Thyroid gland (tissue), 4 donors: ENCODE measurements around the gene TSKU. TPM values are rescaled to one million over a fixed set of nuclear protein-coding genes. Genes with fewer than 3 reads are reported as not detected.

Experiments used
- DNase-seq, 2 donors: peaks; one replicate each; pipeline ENCODE4 v3.0.0-alpha.2; 2019
- H3K27ac ChIP-seq, 3 donors: fragments of 200-600 bp; sonication (generic); 1 replicate in 2 of 3; 2 replicates in 1 of 3; pipeline ENCODE4 v1.5.1; 2016 to 2019; ENCODE audit warnings: mild to moderate bottlenecking in 1 of 3, moderate library complexity in 1 of 3
- H3K27me3 ChIP-seq: fragments of 200-600 bp; sonication (generic); one replicate; pipeline ENCODE4 v1.5.1; 2019
- H3K36me3 ChIP-seq, 2 donors: fragments of 200-600 bp; sonication (generic); one replicate each; pipeline ENCODE4 v1.5.1; 2016 to 2019
- H3K4me1 ChIP-seq, 2 donors: fragments of 200-600 bp; sonication (generic); one replicate each; pipeline ENCODE4 v1.5.1; 2017 to 2019
- H3K4me3 ChIP-seq, 3 donors: fragments of 200-600 bp; sonication (generic); replicated peaks in 1 of 3; 1 replicate in 2 of 3; 2 replicates in 1 of 3; pipeline ENCODE4 v1.5.1; 2016; ENCODE audit warnings: mild to moderate bottlenecking in 1 of 3
- H3K9me3 ChIP-seq: fragments of 200-600 bp; sonication (generic); one replicate; pipeline ENCODE4 v1.5.1; 2017
- POLR2A ChIP-seq, 2 donors: fragments of 450-650 bp; IDR thresholded peaks; one replicate each; pipeline ENCODE4 v1.6.1; 2017; ENCODE audit warnings: antibody characterized with exemption in 2 of 2, mild to moderate bottlenecking in 2 of 2, moderate library complexity in 1 of 2
- WGBS, 2 donors: methylation state at CpG; one replicate each; pipeline ENCODE4 v1.1.5; 2017; 5-methylcytosine and 5-hydroxymethylcytosine counted together
- intact Hi-C: fragments of 100-400 bp; cut with DNase I; formaldehyde crosslinking; loops from one replicate; pipeline ENCODE4 v1.15.1; 2023
- total RNA-seq, 4 donors: library from RNA; depleted of rRNA; stranded (reverse); fragments of >200 nt; gene quantifications; one replicate each; pipeline ENCODE4 v1.2.3, GENCODE V29; 2016
- TF ChIP-seq, protein P1 (sequence below), 6 experiments: fragments of 200-600 bp in 3 of 6; fragments of 450-650 bp in 3 of 6; sonication (generic) in 3 of 6; IDR thresholded peaks; one replicate each; pipeline ENCODE4 v1.5.1; 2016 to 2019; ENCODE audit warnings: antibody characterized with exemption in 6 of 6, mild to moderate bottlenecking in 2 of 6, inconsistent platforms in 1 of 6, moderate library complexity in 1 of 6

TSKU gene
- total RNA-seq, 4 donors from 2014 or later: 95.6 to 152 (median 99.2) TPM

GRCh38 chr11:76778874-76779273 lies 4.3 kb upstream of the TSKU start:
- Histone ChIP-seq H3K9me3 (no peaks in the 10 kb centered on the region), H3K27ac (no peak overlapping the region), H3K4me3 (no peak overlapping the region), H3K4me1 (peaks cover 14 to 18% of the 10 kb centered on the region in 2 donors), H3K36me3 (no peaks in the 10 kb centered on the region), H3K27me3 (no peaks in the 10 kb centered on the region)
- intact Hi-C loops: no loop called here
- WGBS, 2 donors: 89 to 91% methylated on average over 3 of the region's 3 CpGs
- no peak for TF ChIP-seq POLR2A (IDR thresholded peaks at IDR 0.05)
- TF ChIP-seq, protein P1, sequence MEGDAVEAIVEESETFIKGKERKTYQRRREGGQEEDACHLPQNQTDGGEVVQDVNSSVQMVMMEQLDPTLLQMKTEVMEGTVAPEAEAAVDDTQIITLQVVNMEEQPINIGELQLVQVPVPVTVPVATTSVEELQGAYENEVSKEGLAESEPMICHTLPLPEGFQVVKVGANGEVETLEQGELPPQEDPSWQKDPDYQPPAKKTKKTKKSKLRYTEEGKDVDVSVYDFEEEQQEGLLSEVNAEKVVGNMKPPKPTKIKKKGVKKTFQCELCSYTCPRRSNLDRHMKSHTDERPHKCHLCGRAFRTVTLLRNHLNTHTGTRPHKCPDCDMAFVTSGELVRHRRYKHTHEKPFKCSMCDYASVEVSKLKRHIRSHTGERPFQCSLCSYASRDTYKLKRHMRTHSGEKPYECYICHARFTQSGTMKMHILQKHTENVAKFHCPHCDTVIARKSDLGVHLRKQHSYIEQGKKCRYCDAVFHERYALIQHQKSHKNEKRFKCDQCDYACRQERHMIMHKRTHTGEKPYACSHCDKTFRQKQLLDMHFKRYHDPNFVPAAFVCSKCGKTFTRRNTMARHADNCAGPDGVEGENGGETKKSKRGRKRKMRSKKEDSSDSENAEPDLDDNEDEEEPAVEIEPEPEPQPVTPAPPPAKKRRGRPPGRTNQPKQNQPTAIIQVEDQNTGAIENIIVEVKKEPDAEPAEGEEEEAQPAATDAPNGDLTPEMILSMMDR (IDR thresholded peaks at IDR 0.05): no peak
- no peak for DNase-seq

GRCh38 chr11:76781046-76781801 lies 1.9 kb upstream of the TSKU start:
- no peak overlapping the region for H3K4me3 ChIP-seq
- peaks cover 20 to 23% of the 10 kb centered on the region in 2 donors for H3K4me1 ChIP-seq
- no peak for TF ChIP-seq POLR2A (IDR thresholded peaks at IDR 0.05)
- TF ChIP-seq, protein P1 (IDR thresholded peaks at IDR 0.05): no peak
- H3K27ac ChIP-seq: peak overlapping the region; percentile 2 to 98 (median 98)
- no peaks in the 10 kb centered on the region for H3K27me3 ChIP-seq
- H3K36me3 ChIP-seq: no peaks in the 10 kb centered on the region
- H3K9me3 ChIP-seq: no peaks in the 10 kb centered on the region
- DNase-seq: no peak
- intact Hi-C loops: no loop called here
- 69 to 70% methylated on average over 8 of the region's 8 CpGs for WGBS, 2 donors

DNA sequence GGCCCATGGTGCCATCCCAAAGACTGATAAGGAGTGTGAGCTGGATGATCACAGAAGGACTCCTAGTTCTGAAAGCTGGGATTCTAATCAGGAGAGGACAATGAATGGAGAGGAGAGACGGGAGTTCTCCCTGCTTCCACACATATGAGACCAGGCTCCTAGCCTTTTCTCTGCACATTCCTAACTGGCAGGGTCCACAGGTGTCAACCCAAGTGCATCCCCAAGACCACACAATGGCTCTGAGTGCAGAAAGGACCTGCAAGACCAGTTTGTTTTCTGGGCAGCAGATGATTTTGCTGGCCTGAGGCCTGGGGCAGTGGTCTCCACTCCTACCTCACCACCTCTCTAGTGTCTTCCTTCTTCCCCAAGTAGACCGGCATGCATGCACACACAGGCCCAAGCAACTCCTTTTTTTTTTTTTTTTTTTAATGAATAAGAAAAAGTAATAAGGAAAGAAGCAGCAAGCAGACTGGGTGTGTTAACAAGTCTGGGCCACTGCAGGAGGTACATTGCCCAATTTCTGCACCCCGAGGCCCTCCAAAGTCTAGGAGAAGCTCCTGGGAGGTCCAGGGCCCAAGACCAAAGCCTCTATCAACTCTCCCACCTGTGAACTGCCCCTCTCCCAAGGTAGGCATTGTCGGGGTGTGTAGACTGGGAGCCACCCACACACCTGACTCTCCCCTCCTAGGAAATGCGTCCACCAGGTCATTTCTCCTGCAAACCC lies 1.2 kb upstream of the TSKU start:
- DNase-seq: peak in 1 of 2 donors; percentile 23
- no peak for TF ChIP-seq POLR2A (IDR thresholded peaks at IDR 0.05)
- TF ChIP-seq, protein P1 (IDR thresholded peaks at IDR 0.05): no peak
- H3K4me3 ChIP-seq: peak overlapping the region in 2 of 3 donors; percentile 0 to 98
- H3K27ac ChIP-seq: peak overlapping the region; percentile 76 to 98 (median 98)
- no peaks in the 10 kb centered on the region for H3K36me3 ChIP-seq
- H3K4me1 ChIP-seq: peaks cover 25 to 29% of the 10 kb centered on the region in 2 donors
- intact Hi-C loops: no loop called here
- 41 to 44% methylated on average over 5 of the region's 5 CpGs for WGBS, 2 donors
- H3K27me3 ChIP-seq: no peaks in the 10 kb centered on the region
- H3K9me3 ChIP-seq: no peaks in the 10 kb centered on the region

GRCh38 chr11:76782531-76783293 lies 444 bp upstream of the TSKU start:
- Histone ChIP-seq H3K27me3 (no peaks in the 10 kb centered on the region), H3K27ac (peak overlapping the region; percentile 76 to 98 (median 98)), H3K9me3 (no peaks in the 10 kb centered on the region), H3K4me3 (peak overlapping the region in 2 of 3 donors; percentile 0 to 98), H3K4me1 (peaks cover 27 to 36% of the 10 kb centered on the region in 2 donors), H3K36me3 (no peaks in the 10 kb centered on the region)
- TF ChIP-seq, protein P1 (IDR thresholded peaks at IDR 0.05): peak in 2 of 6 experiments; percentile 2 to 9
- TF ChIP-seq POLR2A (IDR thresholded peaks at IDR 0.05): no peak
- DNase-seq: peak; percentile 90
- WGBS, 2 donors: 2 to 3% methylated on average over 15 to 19 of the region's 38 CpGs
- intact Hi-C loops: no loop called here
